GM18909 (cell line): ENCODE data around the gene TTC3.

Experiments used
- ATAC-seq: cut with Tn5 transposase; IDR thresholded peaks from one replicate; pipeline ENCODE4 v1.9.1; 2021; ENCODE audit warnings: mild to moderate bottlenecking; ENCODE audit not compliant: unreplicated experiment, poor library complexity

Gene TTC3

GRCh38 chr21:37058261-37058660 lies 14.8 kb upstream of the TTC3 start:
- no peak for ATAC-seq

GRCh38 chr21:37059181-37059580 lies 13.9 kb upstream of the TTC3 start:
- ATAC-seq, result no peak

DNA sequence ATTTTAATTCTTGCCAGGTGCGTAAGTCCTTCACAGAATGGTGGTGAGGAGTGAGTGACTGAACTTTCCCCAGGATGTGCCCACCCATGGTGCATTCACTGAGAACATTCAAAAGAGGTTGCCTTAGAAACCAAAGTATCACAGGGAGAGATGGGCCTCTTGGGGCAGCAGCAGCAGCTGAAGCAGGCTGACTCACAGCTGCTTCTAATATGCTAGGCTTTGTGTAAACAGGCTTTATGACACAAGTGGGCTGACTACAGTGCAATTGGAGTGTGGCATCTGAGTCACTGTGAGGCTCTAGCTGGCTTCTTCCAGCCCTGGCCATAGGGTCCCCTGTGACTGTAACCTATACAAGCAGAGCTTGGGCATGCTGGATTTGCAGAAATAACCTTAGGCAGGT lies 12.8 kb upstream of the TTC3 start:
- ATAC-seq, result no peak

DNA sequence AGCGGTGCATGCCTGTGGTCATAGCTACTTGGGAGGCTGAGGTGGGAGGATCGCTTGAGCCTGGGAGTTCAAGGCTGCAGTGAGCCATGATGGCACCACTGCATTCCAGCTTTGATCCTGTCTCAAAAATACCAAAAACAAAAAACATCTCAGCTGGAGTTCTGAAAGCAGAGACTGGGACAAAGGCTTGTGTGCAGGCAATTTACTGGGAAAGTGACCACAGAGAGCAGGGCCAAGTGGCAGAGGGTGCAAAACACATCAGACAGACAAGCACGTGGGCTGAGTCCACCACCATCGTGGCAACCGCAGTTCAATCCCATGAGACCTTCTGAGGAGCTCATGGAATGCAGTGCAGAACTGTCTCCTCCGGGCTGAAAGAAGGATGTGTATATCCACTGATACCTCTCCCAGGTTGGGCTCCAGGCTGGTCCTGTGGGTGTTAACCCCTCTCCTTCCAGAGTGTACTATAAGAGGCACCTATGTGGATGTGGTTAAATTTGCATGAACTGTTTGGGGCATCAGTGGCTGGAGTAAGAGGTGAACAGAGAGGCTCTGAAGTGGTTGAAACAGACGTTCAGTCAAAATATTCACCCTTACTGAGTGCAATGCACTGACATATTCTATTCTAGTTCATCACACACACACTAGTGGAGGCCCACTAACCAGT lies 11.0 kb upstream of the TTC3 start:
- ATAC-seq, result no peak

DNA sequence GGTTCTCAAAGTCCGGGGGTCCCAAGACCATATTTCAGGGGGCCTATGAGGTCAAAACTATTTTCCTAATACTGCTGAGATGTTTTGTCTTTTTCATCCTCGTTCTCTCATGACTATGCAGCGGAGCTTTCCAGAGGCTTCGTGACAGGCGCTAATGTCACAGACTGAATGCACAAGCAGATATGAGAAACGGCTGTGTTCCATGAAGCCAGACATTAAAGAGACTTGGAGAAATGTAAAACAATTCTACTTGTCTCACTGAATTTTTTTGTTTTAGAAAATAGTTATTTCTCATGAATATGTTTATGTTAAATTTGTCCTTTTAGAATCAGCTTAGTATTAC lies 10.5 kb upstream of the TTC3 start:
- ATAC-seq, result no peak

DNA sequence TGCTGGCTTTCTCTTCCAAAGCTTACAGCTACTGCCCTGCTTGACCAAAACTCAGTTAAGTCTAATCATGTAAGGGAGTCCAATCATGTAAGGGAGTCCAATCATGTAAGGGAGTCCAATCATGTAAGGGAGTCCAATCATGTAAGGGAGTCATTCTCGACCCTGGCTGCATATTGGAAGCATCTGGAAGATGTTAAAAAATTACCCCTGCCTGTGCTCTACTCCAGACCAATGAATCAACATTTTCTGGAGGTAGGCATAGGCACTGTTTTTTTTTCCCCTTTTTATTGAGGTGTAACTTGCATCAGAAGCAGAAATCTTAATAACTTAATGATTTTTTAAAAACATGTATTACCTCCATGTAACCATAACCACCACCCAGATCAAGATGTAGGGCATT lies 9.6 kb upstream of the TTC3 start:
- no peak for ATAC-seq

GRCh38 chr21:37064841-37065240 lies 8.2 kb upstream of the TTC3 start:
- ATAC-seq, result no peak

DNA sequence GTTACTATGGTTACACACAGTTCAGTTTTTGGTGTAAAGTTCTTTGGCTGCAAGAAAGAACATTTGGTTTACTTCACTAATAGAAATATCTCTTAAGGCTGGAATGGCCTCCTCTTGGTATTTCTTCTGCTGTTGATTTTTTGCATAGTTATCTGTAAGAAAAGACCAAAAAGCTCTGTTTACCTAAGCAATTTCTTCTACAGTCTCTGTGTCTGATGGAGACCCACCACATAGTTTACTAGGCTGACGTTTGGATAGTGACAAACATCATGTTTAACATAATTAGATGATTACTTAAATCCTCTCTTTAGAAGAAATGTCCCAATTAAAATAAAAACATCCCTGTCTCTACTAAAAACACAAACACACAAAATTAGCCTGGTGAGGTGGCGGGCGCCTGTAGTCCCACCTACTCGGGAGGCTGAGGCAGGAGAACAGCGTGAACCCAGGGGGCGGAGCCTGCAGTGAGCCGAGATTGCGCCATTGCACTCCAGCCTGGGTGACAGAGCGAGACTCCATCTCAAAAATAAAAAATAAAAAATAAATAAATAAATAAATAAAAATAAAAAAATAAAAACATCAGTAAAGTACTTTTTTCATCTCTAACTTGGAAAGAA lies 7.4 kb upstream of the TTC3 start:
- ATAC-seq, result no peak

DNA sequence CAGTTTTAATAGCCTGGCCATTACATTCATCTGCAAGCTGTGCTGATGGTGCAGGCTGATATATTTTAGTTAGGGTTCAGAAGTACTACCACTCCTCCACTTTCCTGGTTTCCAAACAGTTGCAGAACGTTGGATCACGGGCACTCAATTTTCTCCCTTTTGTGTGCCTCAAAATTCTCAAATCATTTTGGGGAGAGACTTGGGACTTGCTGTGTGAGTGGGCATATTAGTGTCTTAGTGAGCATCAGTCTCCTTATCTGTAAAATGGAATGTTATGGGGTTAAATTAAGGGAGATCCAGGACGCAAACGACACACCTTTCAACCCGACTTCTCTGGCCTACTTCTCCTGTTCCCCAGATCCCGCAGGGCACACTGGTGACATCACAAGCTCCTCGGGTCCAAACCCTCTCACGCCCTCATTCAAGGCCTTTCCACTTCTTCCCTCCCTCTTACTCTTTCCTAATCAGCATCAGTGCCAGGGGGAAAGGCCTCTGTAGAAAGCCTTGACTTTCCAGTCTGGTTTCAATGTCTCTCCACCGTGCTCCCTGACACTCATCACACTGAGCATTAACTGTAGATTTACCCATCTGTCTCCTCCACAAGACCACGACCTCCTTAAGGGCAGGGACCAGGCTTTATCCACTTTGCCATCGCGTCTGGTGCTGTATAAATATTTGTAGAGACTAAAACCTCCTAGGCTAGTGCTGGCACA lies 1.3 kb upstream of the TTC3 start:
- no peak for ATAC-seq

DNA sequence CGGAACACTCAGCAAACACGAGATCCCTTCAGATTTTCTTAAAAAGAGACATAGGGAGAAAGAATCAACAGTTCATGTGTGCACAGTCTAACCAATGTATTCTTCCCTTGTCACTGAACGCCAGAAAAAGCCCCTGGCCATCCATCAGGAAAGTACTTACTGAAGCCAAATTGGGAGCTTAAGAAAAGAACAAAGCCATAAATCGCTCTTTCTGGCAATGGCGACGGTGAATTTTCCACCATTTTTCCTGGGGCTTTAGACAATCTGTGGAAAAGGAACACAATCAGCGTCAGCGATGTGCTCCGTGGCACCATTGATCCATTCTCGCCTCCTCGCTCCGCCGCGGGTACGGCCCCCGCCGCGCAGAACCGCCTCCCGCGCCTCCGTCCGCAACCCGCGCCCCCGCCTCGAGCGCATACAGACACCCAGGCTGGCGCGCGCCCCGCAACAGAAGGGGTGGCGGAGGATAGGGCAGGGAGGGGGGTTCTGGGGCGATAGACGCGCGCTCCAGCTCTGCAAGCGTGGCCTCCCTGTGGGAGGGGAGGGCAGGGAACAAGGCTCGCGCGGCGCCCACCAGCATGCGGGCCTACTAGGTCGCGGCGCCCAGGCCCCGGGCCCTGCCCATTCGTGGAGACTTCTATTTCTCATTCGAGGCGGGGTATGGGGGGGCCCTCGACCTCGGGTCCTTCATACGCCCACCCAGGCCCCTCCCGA lies 623 bp upstream of the TTC3 start:
- peak; percentile 47 for ATAC-seq

- ATAC-seq, result peak; percentile 32
These were observed 553 bp downstream of the TTC3 start for GRCh38 chr21:37073417-37074196.

DNA sequence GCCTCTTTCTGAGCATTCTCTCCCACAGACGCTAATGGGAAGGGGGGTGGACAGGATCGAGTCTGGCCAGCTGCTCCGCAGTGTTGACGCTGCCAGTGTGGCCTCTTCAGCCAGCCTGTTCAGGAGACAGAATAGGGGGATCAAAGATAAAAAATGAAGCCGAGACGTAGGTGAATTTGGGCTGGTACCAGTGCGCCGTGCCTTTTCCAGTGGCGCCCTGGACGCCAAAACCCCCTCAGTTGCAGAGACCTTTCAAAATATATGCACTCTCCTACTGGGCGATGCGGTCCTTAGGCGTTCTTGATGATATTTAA lies 1.1 kb downstream of the TTC3 start:
- ATAC-seq, result no peak

DNA sequence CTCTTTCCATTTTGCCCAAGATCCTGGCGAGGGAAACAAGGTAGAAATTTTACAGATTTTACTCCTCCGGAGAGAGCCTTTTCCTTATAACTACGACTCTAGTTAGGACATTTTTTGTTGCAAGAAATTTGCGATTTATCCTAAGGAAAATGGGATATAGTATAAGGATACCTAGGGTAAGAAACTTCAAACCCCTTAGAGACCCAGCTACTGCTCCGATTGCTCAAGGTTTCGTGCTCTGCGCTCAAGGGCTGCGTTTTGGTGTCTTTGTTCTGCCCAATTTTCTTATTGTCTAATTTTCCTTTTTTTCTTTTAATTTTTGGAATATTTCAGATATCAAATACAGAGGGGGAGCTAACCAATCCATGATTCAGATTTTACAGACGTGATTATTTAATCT lies 1.5 kb downstream of the TTC3 start:
- ATAC-seq, result no peak

GRCh38 chr21:37075214-37075770 lies 2.2 kb downstream of the TTC3 start:
- ATAC-seq, result no peak

DNA sequence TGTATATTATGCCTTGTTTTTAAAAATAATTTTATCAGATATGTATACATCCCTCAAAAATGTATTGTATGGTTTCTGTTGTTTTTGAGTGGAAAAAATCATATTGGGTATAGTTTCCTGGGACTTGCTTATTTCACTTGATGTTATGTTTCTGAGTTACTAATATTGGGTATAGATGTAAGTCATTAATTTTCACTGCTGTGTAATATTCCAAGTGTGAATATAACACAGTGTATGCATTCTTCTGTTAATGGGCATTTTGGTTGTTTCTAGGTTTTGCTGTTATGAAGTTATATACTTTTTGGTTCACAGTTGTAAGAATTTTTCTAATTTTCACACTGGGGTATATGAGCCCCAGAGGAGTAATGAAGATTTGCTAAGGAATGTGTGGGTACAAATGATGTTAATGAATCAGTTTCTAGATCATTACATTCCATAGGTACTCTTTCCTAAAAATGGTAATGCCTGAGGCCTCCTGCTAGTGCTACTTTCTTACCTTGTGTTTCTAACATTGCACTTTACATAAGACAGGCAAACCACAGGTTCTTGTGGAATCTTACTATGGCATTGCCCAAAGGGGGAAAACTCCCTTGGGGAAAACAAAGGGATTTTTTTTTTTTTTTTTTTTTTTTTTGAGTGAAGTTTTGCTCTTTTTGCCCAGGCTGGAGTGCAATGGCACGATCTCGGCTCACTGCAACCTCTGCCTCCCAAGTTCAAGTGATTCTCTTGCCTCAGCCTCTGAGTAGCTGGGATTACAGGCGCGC lies 3.2 kb downstream of the TTC3 start:
- ATAC-seq, result no peak

DNA sequence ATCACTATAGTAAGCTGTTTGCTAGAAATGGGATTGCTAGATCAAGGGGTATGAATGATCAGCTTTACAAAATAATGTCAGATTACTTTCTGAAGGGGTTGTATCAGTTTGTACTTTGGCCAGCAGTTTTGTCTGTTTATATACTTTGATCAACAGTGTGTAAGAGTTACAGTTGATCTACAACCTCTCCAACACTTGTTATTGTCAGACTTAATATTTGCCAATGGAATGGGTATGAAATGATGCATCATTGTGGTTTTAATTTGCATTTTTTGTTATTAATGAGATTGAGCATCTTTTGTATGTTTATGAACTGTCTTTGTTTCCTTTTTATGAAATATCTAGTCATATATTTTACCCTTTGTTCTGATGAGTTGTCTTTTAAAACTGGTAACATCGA lies 4.3 kb downstream of the TTC3 start:
- no peak for ATAC-seq

DNA sequence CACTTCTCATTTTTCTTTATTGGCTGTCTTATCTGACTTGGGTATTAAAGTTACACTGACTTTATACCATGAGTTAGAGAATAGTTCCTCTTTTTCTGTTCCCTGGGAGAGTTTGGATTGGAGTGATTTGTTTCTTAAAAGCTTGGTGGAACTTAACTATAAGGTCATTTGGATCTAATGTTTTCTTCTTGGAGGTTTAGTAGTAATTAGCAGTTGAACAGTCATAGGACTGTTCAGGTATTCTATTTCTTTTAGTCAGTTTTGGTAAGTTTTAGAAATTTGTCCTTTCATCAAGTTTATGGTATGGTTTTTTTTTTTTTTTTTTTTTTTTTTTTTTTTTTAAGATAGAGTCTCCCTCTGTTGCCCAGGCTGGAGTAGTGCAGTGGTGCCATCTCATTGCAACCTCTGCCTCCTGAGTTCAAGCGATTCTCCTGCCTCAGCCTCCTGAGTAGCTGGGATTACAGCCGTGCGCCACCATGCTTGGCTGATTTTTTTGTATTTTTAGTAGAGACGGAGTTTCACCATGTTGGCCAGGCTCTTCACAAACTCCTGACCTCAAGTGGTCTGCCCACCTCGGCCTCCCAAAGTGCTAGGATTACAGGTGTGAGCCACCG lies 6.3 kb downstream of the TTC3 start:
- ATAC-seq, result no peak

DNA sequence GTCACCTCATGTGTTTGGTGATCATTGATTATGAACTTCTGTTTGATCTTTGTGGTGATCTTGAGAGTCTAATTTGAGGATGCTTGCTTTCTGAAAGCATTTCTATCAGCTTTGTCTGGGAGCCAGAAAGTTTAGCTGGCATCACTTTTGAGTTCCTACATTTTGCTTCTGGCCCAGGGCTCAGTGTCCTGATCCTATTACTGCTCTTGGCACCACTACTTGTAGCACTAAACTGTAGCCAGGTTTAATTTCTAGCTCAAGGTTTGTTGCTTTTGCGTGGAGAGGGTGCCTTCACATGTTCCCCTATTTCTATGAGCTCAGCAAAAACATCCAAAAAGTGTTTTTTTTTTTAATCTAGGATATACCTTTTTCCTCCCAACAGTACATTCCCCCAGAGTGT lies 9.3 kb downstream of the TTC3 start:
- ATAC-seq, result no peak

DNA sequence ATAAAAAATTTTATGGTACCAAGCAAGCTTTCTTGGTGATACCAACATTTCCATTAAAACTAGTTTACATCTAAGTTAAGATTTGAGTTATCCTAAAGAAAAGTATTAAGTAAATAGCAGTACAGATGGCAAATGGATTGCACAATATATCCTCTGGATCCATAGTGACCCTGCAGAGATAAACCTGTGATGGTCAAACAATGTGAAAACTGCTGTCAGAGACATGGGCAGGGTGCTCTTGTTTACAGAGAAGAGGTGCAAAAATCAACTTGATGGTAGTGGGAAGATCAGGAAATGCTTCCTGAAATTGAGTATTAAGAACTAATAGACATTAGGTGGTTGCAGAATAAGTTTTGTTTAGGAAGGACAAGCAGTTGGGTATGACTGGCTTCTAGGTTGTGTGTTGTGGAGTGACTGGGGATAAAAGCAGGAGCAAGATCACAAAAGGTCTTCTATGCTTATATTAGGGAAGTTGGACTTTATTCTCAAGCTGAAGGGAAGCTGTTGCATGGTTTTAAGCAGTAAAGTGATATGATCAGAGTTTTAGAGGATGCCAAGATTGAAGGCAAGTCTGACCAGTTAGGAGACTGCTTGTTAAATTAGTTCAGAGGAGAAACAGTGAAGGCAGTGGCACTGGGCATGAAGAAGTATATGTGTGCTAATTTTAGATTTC lies 9.9 kb downstream of the TTC3 start:
- no peak for ATAC-seq
